ENCODE results near the gene ZBTB40. TPM values are rescaled to one million over a fixed set of nuclear protein-coding genes. Genes with fewer than 3 reads are reported as not detected.

Gene ZBTB40
- total RNA-seq, 1 experiment from 2014 or later, result 11.5 TPM

GRCh38 chr1:22503721-22504410 lies 52.2 kb downstream of the ZBTB40 start:
- ChIA-PET POLR2A (interaction anchor here (0.6 kb wide), 1 partner anchor 849 kb away, joined by 5 read pairs; no protein-coding TSS in a partner anchor), CTCF (interaction anchor here (0.6 to 0.8 kb wide), 2 partner anchors 29 to 320 kb away, joined by 3 to 5 read pairs; no protein-coding TSS in a partner anchor)
- H3K36me3 Mint-ChIP-seq, result peaks cover 21% of the 10 kb centered on the region
- H3K27me3 Mint-ChIP-seq (ENCODE audit: low read depth), result peaks cover 21% of the 10 kb centered on the region
- H3K27ac Mint-ChIP-seq, result no peak overlapping the region
- no peak for ATAC-seq
- H3K4me1 Mint-ChIP-seq, result peaks cover 14% of the 10 kb centered on the region
- no peak overlapping the region for H3K4me3 Mint-ChIP-seq
- TF ChIP-seq STAT6 (CRISPR knock-in tag; conservative IDR thresholded peaks at IDR 0.05; ENCODE audit: low read depth) (no peak), CREB1 (CRISPR knock-in tag; IDR thresholded peaks at IDR 0.05) (no peak), NR1H2 (CRISPR knock-in tag; IDR thresholded peaks at IDR 0.05) (no peak), GRHL2 (CRISPR knock-in tag; IDR thresholded peaks at IDR 0.05; ENCODE audit: insufficient replicate concordance, severe bottlenecking) (no peak), TCF7 (CRISPR knock-in tag; IDR thresholded peaks at IDR 0.05; ENCODE audit: low read depth) (no peak), GTF2I (CRISPR knock-in tag; conservative IDR thresholded peaks at IDR 0.05) (no peak), ZNF219 (CRISPR knock-in tag; IDR thresholded peaks at IDR 0.05; ENCODE audit: borderline replicate concordance) (no peak), ZNF232 (CRISPR knock-in tag; IDR thresholded peaks at IDR 0.05) (no peak), NFE2L1 (CRISPR knock-in tag; IDR thresholded peaks at IDR 0.05) (no peak), MAX (CRISPR knock-in tag; IDR thresholded peaks at IDR 0.05) (no peak), SMAD4 (CRISPR knock-in tag; IDR thresholded peaks at IDR 0.05) (no peak), TP53 (CRISPR knock-in tag; IDR thresholded peaks at IDR 0.05) (no peak), ATF6 (CRISPR knock-in tag; IDR thresholded peaks at IDR 0.05) (no peak), ZSCAN18 (CRISPR knock-in tag; IDR thresholded peaks at IDR 0.05) (no peak), PRRX2 (CRISPR knock-in tag; IDR thresholded peaks at IDR 0.05) (no peak), USF1 (CRISPR knock-in tag; IDR thresholded peaks at IDR 0.05) (no peak)
- DNase-seq (ENCODE audit: low spot score), result no peak
- H3K9me3 Mint-ChIP-seq, result no peaks in the 10 kb centered on the region

- ATAC-seq (no peak), DNase-seq (ENCODE audit: low spot score) (no peak)
- no peaks in the 10 kb centered on the region for H3K4me1 Mint-ChIP-seq
- peaks cover 7% of the 10 kb centered on the region for H3K27me3 Mint-ChIP-seq (ENCODE audit: low read depth)
- no peak overlapping the region for H3K4me3 Mint-ChIP-seq
- CTCF ChIA-PET, result interaction anchor here (1.1 kb wide), 1 partner anchor 22 kb away, joined by 3 read pairs; no protein-coding TSS in a partner anchor
- POLR2A ChIA-PET, result no interaction called here
- no peaks in the 10 kb centered on the region for H3K9me3 Mint-ChIP-seq
- peaks cover 35% of the 10 kb centered on the region for H3K36me3 Mint-ChIP-seq
- H3K27ac Mint-ChIP-seq, result no peak overlapping the region
- TF ChIP-seq STAT6 (CRISPR knock-in tag; conservative IDR thresholded peaks at IDR 0.05; ENCODE audit: low read depth) (no peak), IRF2 (CRISPR knock-in tag; IDR thresholded peaks at IDR 0.05; ENCODE audit: borderline replicate concordance, low read depth) (no peak), CTCF (IDR thresholded peaks at IDR 0.05) (no peak), TCF7 (CRISPR knock-in tag; IDR thresholded peaks at IDR 0.05; ENCODE audit: low read depth) (no peak), CREM (CRISPR knock-in tag; IDR thresholded peaks at IDR 0.05) (no peak), OVOL2 (CRISPR knock-in tag; IDR thresholded peaks at IDR 0.05; ENCODE audit: borderline replicate concordance) (no peak), ATF2 (CRISPR knock-in tag; IDR thresholded peaks at IDR 0.05; ENCODE audit: borderline replicate concordance, low read depth) (no peak)
These were observed 54.6 kb downstream of the ZBTB40 start for GRCh38 chr1:22506130-22506692.
